Activated CD4-positive, alpha-beta memory T cell treated with anti-CD3 and anti-CD28 coated beads for 36 hours (primary cell): ENCODE data around the gene KRT78. TPM values are rescaled to one million over a fixed set of nuclear protein-coding genes. Genes with fewer than 3 reads are reported as not detected.
A peak's percentile ranks its signal among the peaks of the same experiment; 100 is the strongest.

ENCODE experiments used
- CTCF ChIA-PET: fragments of 350-600 bp; sonication (Branson Sonifier 250); formaldehyde crosslinking; loops from one replicate; lab custom pipeline; 2021; ENCODE audit warnings: antibody characterized with exemption, inconsistent platforms; lab: Charles Lee
- POLR2A ChIA-PET: fragments of 350-600 bp; sonication (Branson Sonifier 250); formaldehyde crosslinking; loops from one replicate; lab custom pipeline; 2021; ENCODE audit warnings: antibody characterized with exemption; lab: Charles Lee
- DNase-seq: peaks from one replicate; pipeline ENCODE4 v3.0.0-alpha.2; 2020
- H3K27ac Mint-ChIP-seq: one replicate; pipeline ENCODE4 v1.8.0; 2021; ENCODE audit warnings: mixed read lengths
- H3K27me3 Mint-ChIP-seq: one replicate; pipeline ENCODE4 v1.8.0; 2021; ENCODE audit warnings: mixed read lengths
- H3K36me3 Mint-ChIP-seq: one replicate; pipeline ENCODE4 v1.8.0; 2021; ENCODE audit warnings: mixed read lengths
- H3K4me1 Mint-ChIP-seq: one replicate; pipeline ENCODE4 v1.8.0; 2021; ENCODE audit warnings: low read depth, mixed read lengths
- H3K4me3 Mint-ChIP-seq: one replicate; pipeline ENCODE4 v1.8.0; 2021; ENCODE audit warnings: mild to moderate bottlenecking, mixed read lengths
- H3K9me3 Mint-ChIP-seq: one replicate; pipeline ENCODE4 v1.8.0; 2021; ENCODE audit warnings: mixed read lengths
- intact Hi-C: fragments of 100-400 bp; cut with micrococcal nuclease; formaldehyde crosslinking; loops from one replicate; pipeline ENCODE4 v1.15.1; 2023
- total RNA-seq, 2 experiments: library from RNA; stranded (reverse); gene quantifications; one replicate each; pipeline ENCODE4 v1.2.3, GENCODE V29; 2021

KRT78 gene
- total RNA-seq, 2 experiments from 2014 or later = not detected

DNA sequence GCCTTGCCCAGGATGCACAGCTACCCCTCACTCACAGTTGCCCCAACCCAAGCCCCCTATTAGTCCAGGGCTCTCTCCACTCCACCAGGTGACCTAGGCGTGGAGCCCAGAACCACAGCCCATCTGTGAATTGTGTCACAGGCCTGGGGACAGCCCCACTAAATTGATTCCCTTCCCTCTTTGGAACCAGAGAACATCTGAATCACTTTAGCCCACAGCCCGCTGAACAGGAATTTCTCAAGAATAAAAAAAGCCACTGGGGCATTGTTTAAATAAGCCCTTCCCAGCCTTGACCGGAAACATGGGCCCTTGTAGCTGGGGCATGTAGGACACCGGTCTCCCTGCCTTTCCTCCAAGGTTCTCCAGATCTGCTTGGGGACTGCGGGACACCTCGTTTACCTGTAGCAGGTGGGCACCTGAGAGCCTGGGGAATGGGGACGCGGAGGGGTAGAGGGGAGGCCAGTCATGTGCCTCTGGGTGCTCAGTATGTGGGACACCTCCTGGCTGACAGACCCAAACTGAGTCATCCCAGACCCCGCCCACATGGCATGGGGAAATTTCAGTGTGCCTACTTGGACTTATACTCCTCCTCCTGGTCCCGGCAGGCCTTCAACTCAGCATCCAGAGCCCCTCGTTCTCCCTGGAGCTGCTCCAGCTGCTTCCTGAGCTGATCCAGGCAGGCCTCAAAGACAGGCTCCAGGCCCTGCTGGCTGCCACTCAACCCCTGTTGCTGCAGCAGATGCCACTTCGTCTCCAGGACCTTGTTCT is 1.3 kb downstream of the KRT78 start:
- POLR2A ChIA-PET = no interaction called here
- Mint-ChIP-seq H3K4me3 (no peak overlapping the region), H3K27me3 (peaks cover 8% of the 10 kb centered on the region), H3K4me1 (no peaks in the 10 kb centered on the region), H3K36me3 (no peaks in the 10 kb centered on the region), H3K9me3 (no peaks in the 10 kb centered on the region), H3K27ac (no peak overlapping the region)
- CTCF ChIA-PET = no interaction called here
- intact Hi-C loops = no loop called here
- peak; percentile 14 for DNase-seq

DNA sequence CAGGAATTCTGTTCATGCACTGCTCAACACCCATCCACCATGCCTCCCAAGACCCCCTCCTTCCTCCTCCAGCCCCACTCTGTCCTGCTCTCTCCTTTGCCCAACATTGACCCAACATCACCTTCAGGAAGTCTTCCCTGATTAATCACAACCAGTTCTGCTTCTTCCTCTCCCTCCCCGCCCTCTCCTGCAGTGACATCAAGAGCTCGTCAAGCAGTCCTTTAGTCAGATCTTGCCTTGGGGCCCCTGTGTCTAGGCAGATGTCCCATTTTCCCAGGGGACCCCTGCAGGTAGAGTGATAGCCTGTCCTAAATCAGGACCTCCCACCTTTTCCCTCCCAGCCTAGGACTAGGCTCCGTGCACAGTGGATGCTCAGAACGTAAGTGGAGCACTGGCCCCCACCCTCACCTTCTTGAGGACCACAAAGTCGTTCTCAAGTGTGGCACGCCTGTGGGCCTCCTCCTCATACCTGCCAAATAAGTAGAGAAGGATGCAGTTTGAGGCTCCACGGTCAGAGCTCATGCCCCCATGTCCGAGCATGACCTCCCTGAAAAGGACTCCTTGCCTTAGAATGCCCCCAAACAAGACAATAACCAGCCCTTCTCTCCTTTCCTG is 2.3 kb downstream of the KRT78 start:
- intact Hi-C loops = no loop called here
- no peak for DNase-seq
- Mint-ChIP-seq H3K9me3 (no peaks in the 10 kb centered on the region), H3K27ac (no peak overlapping the region), H3K36me3 (no peaks in the 10 kb centered on the region), H3K4me3 (no peak overlapping the region), H3K27me3 (peaks cover 6% of the 10 kb centered on the region), H3K4me1 (no peaks in the 10 kb centered on the region)
- CTCF ChIA-PET = no interaction called here
- POLR2A ChIA-PET = no interaction called here

DNA sequence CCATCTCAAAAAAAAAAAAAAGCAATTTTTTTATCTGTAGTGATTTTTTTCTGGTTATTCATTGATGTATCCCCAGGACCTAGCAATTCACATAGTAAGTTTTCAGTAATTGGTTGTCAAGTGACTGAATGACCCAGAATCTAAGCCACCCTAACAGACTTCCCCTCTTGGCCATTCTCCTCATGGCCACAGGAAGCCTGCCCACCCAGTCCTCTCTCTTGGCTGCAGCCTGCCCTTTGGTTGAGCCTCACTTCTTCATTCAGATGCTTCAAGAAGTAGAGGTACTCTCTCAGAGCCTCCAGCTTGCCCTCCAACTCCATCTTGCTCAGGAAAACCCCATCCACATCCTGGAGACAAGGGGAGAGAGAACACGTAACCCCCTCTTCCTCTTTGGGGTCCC is 2.8 kb downstream of the KRT78 start:
- CTCF ChIA-PET = no interaction called here
- no peaks in the 10 kb centered on the region for H3K4me1 Mint-ChIP-seq

DNA sequence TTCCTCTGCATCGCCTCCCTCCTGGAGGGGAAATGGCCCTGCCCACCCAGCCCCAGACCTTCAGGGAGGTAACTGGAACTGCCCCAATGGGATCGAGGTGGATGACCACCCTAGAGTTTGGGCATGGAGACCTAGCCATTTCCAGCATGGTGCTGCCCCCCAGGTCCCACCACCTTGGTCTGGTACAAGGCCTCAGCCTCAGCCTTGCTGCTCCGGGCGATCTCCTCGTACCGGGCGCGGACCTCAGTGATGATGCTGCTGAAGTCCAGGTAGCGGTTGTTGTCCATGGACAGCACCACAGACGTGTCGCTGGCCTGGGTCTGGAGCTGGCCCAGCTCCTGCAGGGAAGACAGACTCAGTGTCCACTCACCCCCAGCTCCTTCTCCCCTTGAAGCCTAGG is 4.4 kb downstream of the KRT78 start:
- H3K9me3 Mint-ChIP-seq = no peaks in the 10 kb centered on the region
- peaks cover 3% of the 10 kb centered on the region for H3K27me3 Mint-ChIP-seq
- H3K4me3 Mint-ChIP-seq = no peak overlapping the region
- no peaks in the 10 kb centered on the region for H3K4me1 Mint-ChIP-seq
- no peaks in the 10 kb centered on the region for H3K36me3 Mint-ChIP-seq
- DNase-seq = no peak
- H3K27ac Mint-ChIP-seq = no peak overlapping the region
- intact Hi-C loops = no loop called here
- CTCF ChIA-PET = interaction anchor here (0.6 kb wide), 1 partner anchor 1811 kb away, joined by 5 read pairs; no protein-coding TSS in a partner anchor
- POLR2A ChIA-PET = no interaction called here

More for the DNA sequence above, 2.8 kb downstream of the KRT78 start:
- Mint-ChIP-seq H3K4me3 (no peak overlapping the region), H3K9me3 (no peaks in the 10 kb centered on the region), H3K36me3 (no peaks in the 10 kb centered on the region), H3K27me3 (peaks cover 5% of the 10 kb centered on the region), H3K27ac (no peak overlapping the region)
- POLR2A ChIA-PET = no interaction called here
- no peak for DNase-seq
- intact Hi-C loops = no loop called here

DNA sequence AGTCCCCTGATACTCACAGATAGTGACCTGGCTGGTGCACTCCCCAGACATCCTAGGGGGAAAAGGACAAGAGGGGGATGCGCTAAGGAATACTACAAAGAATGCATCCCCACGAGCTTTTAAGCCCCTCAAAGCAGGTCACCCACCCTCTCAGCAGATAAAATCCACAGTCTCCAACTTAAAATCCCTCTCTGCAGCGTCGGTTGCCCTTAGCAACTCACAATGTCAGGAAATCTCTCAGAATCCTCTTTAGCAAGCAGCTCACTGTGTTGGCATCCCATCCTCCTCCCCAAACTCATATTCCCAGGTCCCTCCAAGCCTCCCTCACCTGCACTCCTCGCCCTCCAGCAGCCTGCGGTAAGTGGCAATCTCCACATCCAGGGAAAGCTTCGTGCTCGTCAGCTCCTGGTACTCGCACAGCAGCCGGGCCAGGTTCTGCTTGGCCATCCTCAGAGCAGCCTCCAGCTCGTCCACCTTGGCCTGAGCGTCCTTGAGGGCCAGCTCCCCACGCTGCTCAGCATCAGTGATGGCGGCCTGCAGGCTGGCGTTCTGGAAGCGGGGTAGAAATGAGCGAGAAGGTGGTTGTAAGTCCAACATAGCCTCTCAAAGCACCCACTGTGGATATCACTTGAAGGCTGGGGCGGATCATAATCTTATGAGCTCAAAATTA is 9.2 kb downstream of the KRT78 start:
- H3K4me3 Mint-ChIP-seq = no peak overlapping the region
- CTCF ChIA-PET = interaction anchor here (1.4 kb wide), 1 partner anchor 31 kb away, joined by 4 read pairs; no protein-coding TSS in a partner anchor
- no peaks in the 10 kb centered on the region for H3K9me3 Mint-ChIP-seq
- H3K27me3 Mint-ChIP-seq = peaks cover 15% of the 10 kb centered on the region
- intact Hi-C loops = no loop called here
- H3K27ac Mint-ChIP-seq = no peak overlapping the region
- no peak for DNase-seq
- POLR2A ChIA-PET = no interaction called here
- no peaks in the 10 kb centered on the region for H3K36me3 Mint-ChIP-seq
- H3K4me1 Mint-ChIP-seq = peaks cover 22% of the 10 kb centered on the region

DNA sequence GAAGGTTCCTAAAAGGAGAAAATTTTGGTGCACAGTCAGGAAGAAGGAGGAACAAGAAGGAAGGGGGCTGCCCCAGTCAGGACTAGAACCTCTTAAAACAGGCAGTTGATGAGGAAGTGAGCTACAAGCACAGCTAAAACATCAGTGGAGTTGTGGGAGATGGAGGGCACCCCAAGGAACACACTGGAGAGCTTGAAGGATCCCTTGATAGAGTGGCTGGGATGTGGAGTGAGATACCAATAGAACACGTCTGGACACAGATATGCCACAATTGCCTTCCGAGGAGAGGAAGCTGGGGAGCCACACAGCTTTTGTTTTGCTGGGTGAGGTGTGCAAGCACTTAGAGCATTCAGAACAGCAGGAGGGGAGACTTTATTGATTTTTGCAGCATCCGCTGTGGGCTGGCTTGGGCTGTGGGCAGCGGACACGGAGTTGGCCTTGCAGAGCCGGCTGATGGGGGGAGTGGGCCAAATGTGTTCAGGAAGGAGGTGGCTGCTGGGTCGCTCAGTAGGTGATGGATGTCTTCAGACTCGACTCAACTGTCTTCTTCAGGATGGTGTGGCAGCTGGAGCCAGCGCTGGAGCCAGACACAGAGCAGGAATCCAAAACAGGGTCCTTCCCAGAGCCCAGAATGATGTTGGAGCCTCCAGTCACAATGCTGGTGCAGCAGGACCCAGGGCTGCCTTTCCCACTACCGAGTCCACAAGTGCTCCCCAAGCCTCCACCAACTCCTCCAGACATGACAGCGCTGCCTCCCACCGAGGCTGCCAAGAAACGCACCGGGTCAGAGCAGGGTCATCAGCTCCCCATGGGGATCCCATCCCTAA is 10.0 kb downstream of the KRT78 start:
- Mint-ChIP-seq H3K4me3 (no peak overlapping the region), H3K27ac (no peak overlapping the region), H3K27me3 (peaks cover 15% of the 10 kb centered on the region), H3K4me1 (peaks cover 22% of the 10 kb centered on the region), H3K9me3 (no peaks in the 10 kb centered on the region), H3K36me3 (no peaks in the 10 kb centered on the region)
- POLR2A ChIA-PET = no interaction called here
- CTCF ChIA-PET = no interaction called here
- intact Hi-C loops = no loop called here
- no peak for DNase-seq

DNA sequence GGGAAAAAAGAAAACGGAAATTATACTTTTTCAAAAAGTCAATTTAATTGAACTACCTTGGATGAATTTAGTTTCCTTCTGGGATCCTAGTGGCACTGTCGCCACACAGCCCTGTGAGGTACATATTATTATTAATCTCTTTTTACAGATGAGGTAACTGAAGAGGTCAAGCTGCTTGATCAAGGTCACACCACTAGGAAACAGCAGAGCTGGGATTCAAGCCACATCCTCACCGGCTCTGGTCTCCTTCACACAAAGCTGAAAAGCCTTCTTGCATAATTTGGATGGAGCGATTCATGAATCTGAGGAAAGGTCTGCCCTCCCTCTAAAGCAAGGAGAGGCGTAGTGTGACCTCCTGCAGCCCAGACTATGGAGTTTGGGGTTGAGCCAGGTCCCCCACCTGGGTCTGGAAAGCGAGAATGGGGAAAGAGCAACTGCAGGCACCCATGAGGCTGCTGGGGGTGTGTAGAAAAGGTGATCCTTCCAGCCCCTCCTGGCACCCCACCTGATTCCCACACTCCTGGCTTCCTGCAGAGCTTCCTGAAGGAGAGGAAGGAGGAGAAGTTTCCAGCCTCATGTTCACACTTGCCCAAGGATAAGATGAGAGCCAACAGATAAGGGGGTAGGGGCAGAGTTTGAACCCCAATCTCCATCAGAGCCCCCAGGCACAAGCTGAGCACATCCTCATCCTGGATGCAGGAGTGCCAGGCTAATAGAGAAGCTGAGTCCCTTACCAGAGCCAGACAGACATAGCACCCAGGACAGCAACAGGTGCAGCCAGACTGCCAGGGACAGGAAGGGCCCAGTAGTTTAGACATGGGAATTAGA is 10.8 kb downstream of the KRT78 start:
- DNase-seq = no peak
- H3K36me3 Mint-ChIP-seq = no peaks in the 10 kb centered on the region
- no peak overlapping the region for H3K4me3 Mint-ChIP-seq
- no peak overlapping the region for H3K27ac Mint-ChIP-seq
- POLR2A ChIA-PET = no interaction called here
- intact Hi-C loops = no loop called here
- H3K27me3 Mint-ChIP-seq = peaks cover 15% of the 10 kb centered on the region
- CTCF ChIA-PET = no interaction called here
- no peaks in the 10 kb centered on the region for H3K9me3 Mint-ChIP-seq
- H3K4me1 Mint-ChIP-seq = peaks cover 22% of the 10 kb centered on the region

DNA sequence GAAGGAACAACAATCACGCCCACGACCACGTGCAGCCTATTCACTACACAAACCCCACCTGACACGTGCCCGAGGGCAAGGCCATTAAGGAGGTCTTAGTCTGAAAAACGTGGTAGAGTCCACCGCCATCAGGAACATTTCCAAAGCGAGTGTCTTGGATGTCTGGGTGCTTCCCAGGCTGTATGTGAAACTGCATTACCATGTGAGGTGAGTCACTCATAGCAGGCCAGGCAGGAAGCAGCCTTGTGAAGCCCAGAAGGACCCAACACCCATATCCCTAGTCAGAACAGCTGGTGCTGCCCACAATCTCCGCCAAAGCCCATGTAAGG is 11.4 kb downstream of the KRT78 start:
- H3K27ac Mint-ChIP-seq = no peak overlapping the region
- intact Hi-C loops = no loop called here
- H3K27me3 Mint-ChIP-seq = peaks cover 15% of the 10 kb centered on the region
- DNase-seq = peak; percentile 12
- no peaks in the 10 kb centered on the region for H3K36me3 Mint-ChIP-seq
- POLR2A ChIA-PET = no interaction called here
- H3K4me3 Mint-ChIP-seq = no peak overlapping the region
- CTCF ChIA-PET = no interaction called here
- peaks cover 22% of the 10 kb centered on the region for H3K4me1 Mint-ChIP-seq
- no peaks in the 10 kb centered on the region for H3K9me3 Mint-ChIP-seq

DNA sequence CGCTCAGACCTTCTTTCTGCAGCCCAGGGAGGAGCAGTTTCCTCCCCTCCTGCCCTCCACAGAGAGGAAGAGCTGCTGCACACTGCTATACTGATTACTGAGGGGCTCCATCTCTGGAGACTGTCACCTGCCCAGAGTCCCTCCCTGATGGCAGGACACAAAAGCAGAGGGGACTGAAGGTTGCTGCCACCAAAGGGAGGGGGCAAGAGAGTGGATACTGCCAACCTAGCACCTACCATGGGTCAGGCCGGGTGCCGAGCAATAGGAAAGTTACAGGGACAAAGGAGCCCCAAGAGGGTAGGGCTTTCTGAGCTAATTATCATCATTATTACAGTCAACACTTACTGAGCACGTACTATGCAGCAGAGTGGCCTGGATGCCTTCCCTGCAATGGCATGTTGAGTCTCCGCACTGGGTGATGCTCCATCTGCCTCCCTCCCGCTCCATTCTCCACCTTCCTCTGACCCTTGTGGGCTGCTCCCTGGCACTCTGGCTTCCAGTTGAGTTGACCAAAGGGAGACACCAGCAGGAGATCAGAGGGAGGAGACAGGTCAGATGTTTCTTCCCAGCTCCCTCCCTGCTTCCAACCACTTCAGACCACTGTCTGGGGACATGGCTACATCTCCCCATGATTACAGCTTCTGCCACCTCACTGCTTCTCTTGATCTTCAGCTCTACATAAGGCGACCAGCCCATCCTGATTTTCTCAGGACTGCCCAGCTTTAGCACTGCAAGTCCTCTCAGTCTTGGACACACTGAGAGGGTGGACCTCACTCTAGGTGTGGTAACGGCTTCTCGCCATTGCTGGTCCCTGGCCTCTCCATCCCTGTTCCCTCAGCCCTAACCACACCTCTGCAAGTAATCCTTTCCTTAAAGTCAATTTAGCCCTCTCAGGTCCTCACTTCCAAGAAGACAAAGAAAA is 12.0 kb downstream of the KRT78 start:
- Mint-ChIP-seq H3K27ac (no peak overlapping the region), H3K9me3 (no peaks in the 10 kb centered on the region), H3K36me3 (no peaks in the 10 kb centered on the region), H3K4me3 (no peak overlapping the region), H3K4me1 (peaks cover 22% of the 10 kb centered on the region), H3K27me3 (peaks cover 15% of the 10 kb centered on the region)
- ChIA-PET POLR2A (no interaction called here), CTCF (interaction anchor here (1.0 kb wide), 1 partner anchor 29 kb away, joined by 3 read pairs; no protein-coding TSS in a partner anchor)
- DNase-seq = no peak
- intact Hi-C loops = no loop called here

DNA sequence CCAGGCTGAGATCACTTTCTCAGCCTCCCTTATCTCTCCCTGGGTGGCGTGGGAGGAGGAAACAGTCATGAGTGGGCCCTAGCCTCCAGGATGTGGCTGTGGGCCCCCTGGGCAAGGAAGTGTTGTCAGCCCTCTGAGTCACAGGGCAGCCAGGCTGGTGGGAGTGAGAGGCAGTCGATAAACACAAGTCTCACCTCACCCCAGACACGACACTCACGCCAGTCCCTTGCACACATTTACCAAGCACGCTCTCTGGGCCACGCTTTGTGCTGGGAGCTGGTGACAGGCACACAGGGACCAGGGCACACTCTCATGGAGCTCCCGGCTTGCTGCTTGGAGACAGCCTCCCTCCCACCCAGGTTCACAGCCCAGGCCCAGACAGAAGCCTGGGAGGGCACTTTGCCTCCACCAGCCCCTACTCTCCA is 12.7 kb downstream of the KRT78 start:
- ChIA-PET CTCF (interaction anchor here (1.0 kb wide), 1 partner anchor 30 kb away, joined by 3 read pairs; no protein-coding TSS in a partner anchor), POLR2A (no interaction called here)
- no peaks in the 10 kb centered on the region for H3K36me3 Mint-ChIP-seq
- peaks cover 22% of the 10 kb centered on the region for H3K4me1 Mint-ChIP-seq
- no peak overlapping the region for H3K4me3 Mint-ChIP-seq
- H3K27ac Mint-ChIP-seq = no peak overlapping the region
- H3K27me3 Mint-ChIP-seq = peaks cover 15% of the 10 kb centered on the region
- H3K9me3 Mint-ChIP-seq = no peaks in the 10 kb centered on the region
- intact Hi-C loops = no loop called here
- DNase-seq = peak; percentile 77
